MM.1S (cell line): ENCODE data around the gene SRPK2.

Source experiments
- CTCF ChIP-seq: fragments of 300-600 bp; sonication (generic); IDR thresholded peaks from 2 replicates; pipeline ENCODE4 v1.5.1; 2016; ENCODE audit warnings: antibody characterized with exemption, low read length, mixed read lengths
- EZH2 ChIP-seq: fragments of 300-600 bp; sonication (generic); optimal IDR thresholded peaks from 2 replicates; pipeline ENCODE3; 2017; ENCODE audit warnings: low read depth, mild to moderate bottlenecking, antibody characterized with exemption, low read length, mixed read lengths
- EZH2phosphoT487 ChIP-seq: fragments of 300-600 bp; sonication (generic); IDR thresholded peaks from 2 replicates; pipeline ENCODE4 v1.6.1; 2018; ENCODE audit warnings: antibody characterized with exemption, low read length

- TF ChIP-seq CTCF (no peak), EZH2 (no peak), EZH2phosphoT487 (no peak)
Measured at GRCh38 chr7:105345003-105345402, 43.7 kb downstream of the SRPK2 start.
